Activated effector memory CD4-positive, alpha-beta T cell treated with anti-CD3 and anti-CD28 coated beads, Interleukin-2, amount 50 U/mL, for 16 hours (primary cell): ENCODE data around the gene ACTN4.
"Not testable (repeated sequence)": the region's sequence is repeated elsewhere in the genome, so short reads cannot be mapped to it uniquely, and the experiment has no call there.

Experiments
- DNase-seq: peaks from one replicate; pipeline ENCODE4 v3.0.0-alpha.2; 2020

The ACTN4 gene

DNA sequence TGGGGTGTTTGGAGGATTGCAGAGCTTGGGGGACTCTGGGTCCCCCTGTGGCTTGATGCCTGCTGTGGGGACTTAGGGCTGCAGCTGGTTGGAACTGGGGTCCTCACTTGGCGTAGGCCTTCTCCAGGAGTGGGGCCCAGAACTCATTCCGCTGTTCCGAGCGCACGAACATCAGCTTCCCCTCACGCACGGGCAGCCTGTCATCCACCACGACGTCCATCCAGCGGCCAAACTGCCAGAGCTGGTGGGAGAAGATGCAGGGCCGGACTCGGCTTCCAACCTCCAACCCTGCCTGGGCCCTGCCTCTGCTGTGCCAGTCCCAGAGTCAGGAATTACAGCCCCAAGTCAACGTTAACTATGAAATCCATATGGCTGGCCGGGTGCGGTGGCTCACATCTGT lies 94.2 kb downstream of the ACTN4 start:
- no peak for DNase-seq

DNA sequence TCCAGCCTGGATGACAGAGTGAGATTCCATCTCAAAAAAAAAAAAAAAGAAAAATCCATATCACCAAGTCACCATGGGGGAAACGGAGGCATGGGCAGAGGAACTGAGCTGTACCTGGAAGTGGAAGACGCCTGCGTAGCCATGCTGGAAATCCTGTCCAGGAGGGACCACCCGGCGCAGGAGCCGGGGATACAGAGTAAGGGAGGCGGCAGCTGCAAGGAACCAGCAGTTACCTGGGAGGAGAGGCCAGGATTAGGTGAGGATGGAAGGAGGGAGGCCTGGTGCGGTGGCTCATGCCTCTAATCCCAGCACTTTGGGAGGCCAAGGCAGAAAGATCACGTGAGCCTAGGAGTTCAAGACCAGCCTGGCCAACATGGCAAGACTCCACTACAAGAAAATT lies 94.8 kb downstream of the ACTN4 start:
- no peak for DNase-seq

DNA sequence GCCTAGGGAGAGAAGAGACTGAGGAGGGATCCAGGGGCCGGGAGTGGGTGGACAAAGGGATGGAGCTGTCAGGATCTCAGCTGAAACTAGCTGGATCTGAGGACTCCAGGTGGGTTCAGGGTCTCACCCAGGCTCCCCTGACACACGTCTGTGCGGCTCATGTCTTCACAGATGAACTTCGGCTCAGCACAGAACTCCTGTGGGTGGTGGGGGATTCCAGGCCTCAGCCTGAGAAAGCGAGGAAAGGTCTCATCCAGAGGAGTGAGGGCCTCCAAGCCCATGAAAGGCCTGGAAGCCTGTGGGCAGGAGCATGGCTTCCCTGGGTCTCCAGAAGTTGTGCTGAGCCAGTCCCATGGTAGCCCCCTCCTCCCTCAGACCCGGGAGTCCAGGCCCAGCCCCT lies 95.5 kb downstream of the ACTN4 start:
- no peak for DNase-seq

DNA sequence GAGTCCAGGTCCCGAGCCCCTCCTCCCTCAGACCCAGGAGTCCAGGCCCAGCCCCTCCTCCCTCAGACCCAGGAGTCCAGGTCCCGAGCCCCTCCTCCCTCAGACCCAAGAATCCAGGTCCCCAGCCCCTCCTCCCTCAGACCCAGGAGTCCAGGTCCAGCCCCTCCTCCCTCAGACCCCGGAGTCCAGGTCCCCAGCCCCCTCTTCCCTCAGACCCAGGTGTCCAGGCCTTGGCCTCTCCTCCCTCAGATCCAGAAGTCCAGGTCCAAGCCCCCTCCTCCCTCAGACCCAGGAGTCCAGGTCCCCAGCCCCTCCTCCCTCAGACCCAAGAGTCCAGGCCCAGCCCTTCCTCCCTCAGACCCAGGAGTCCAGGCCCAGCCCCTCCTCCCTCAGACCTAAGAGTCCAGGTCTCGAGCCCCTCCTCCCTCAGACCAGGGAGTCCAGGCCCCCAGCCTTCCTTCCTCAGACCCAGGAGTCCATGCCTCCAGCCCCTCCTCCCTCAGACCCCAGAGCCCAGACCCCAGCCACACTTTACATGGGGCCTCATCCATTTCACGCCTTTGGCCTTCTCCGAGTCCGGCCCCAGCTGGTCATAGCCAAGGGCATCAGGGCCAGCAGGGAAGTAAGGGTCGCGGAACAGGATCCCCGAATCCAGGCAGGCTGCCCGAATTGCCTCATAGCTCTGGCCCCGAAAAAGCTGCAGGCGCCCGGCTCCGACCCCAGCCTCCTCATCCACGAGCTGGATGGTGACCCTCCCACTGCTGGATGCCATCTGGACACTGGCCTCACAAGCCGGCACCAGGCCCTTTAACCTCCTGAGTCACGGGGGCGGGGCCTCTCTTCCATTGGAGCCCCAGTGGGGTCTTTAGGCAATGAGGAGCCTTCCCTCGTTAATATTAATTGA lies 96.2 kb downstream of the ACTN4 start:
- no peak for DNase-seq

DNA sequence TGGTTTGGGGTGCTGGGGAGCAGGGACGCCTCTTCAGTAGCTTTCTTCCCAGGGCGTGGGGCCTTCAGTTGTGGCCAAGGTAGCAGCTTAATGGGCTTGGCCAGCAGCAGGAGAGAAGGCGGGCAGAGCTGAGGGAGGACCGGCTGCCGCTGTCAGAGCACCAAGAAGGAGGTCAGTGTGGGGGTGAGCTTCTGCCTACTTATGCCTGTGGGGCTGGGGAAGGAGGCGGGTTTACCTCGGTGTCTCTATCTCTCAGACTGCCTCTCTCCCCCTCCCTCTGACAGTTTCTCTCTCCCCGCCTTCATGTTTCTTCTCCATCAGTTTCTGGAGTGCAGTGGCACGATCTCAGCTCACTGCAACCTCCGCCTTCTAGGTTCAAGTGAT lies 96.8 kb downstream of the ACTN4 start, which contains the start of gene CAPN12:
Gene CAPN12 (minus strand): TSS at position 177 of the 384 bp plus-strand sequence. CDS start 309 bp downstream, outside the sequence.
- no peak for DNase-seq

DNA sequence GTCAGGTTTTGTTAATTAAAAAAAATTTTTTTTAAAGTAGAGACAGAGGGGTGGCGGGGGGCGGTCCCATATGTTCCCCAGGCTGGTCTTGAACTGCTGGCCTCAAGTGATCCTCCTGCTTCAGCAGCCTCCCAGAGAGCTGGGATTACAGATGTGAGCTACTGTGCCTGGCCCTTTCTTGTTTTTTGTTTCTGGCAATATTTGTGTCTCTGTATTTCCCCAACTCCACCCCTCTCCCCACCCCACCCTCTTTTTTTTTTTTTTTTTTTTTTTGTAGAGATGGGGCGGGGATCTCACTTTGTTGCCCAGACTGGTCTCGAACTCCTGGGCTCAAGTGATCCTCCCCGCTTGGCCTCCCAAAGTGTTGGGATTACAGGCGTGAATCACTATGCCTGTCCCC lies 97.4 kb downstream of the ACTN4 start:
- no peak for DNase-seq

DNA sequence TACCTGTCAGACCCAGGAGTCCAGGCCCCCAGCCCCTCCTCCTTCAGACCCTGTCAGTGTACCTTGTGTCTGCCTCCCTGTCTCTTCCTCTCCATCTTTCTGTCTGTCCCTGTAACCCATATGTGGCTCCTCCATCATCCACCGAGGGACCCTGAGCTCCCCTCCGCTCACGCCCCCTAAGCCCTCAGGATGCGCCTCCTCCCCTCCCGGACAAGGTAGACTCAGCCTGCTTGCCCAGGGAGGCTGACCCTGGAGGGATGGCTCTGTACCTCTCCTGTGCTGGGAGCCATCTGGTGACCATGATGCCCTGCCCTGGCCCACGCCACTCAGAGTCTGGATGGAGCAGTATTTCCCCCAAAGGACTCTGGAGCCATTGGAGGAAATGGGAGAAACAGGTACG lies 97.9 kb downstream of the ACTN4 start:
- no peak for DNase-seq

DNA sequence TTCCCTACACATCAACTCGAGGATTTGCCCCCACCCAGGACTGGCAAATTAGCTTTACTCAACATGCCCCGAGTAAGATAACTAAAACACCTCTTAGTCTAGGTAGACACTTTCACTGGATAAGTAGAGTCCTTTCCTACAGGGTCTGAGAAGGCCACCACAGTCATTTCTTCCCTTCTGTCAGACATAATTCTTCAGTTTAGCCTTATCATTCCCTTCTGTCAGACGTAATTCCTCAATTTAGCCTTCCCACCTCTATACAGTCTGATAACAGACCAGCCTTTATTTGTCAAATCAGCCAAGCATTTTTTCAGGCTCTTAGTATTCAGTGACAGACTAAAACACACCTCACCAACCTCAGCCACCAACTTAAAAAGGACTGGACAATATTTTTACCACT lies 106.3 kb downstream of the ACTN4 start:
- DNase-seq = not testable (repeated sequence)

DNA sequence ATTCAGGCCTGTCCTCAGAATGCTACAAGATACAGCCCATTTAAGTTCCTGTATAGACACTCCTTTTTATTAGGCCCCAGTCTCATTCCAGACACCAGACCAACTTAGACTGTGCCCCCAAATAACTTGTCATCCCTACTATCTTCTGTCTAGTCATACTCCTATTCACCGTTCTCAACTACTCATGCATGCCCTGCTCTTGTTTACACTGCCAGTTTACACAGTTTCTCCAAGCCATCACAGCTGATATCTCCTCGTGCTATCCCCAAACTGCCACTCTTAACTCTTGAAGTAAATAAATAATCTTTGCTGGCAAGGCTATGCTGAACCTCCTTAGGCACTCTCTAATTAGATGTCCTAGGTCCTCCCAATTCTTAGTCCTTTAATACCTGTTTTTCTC lies 106.7 kb downstream of the ACTN4 start:
- DNase-seq = not testable (repeated sequence)

DNA sequence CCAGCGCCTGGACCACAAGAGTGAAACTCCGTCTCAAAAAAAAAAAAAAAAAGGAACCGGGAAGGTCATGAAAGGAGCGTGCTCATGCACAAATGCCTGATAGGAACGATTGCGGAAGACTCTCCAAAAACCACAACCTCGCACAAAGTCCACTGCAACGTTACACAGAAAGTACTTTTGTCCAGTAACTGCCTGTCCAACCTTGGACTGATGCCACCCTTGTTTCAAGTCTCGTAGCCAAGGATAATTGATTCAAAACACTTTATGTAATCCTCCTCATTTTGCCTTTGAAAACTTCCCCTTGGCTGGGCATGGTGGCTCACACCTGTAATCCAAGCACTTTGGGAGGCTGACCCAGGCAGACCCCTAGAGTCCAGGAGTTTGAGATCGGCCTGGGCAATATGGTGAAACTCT lies 112.1 kb downstream of the ACTN4 start:
- no peak for DNase-seq

DNA sequence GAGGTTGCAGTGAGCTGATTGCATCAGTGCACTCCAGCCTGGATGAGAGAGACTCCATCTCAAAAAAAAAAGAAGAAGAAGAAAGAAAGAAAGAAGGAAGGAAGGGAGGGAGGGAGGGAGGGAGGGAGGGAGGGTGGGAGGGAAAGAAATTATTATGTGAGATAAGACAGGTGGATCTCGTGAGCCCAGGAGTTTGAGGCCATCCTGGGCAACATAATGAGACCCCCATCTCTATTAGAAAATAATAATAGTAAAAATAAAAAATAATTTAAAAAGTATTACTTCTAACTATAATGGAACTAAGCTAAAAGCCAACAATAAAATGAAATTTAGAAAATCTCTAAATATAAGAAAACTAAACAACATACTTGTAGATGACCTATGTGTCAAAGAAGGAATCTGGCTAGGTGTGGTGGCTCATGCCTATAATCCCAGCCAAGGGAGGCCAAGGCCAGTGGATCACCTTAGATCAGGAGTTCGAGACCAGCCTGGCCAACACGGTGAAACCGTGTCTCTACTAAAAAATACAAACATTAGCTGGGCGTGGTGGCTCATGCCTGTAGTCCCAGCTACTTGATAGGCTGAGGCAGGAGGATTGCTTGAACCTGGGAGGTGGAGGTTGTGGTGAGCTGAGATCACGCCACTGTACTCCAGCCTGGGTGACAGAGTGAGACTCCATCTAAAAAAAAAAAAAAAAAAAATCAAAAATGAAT lies 113.5 kb downstream of the ACTN4 start:
- not testable (repeated sequence) for DNase-seq

DNA sequence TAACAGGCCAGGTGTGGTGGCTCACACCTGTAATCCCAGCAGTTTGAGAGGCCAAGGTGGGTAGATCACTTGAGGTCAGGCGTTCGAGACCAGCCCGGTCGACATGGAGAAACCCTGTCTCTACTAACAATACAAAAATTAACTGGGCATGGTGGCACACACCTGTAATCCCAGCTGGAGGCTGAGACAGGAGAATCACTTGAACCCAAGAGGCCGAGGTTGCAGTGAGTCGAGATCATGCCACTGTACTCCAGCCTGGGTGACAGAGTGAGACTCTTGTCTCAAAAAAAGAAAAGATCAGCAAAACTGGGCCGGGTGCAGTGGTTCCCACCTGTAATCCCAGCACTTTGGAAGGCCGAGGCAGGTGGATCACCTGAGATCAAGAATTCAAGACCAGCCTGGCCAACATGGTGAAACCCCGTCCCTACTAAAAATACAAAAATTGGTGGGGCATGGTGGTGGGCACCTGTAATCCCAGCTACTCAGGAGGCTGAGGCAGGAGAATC lies 114.5 kb downstream of the ACTN4 start:
- DNase-seq = not testable (repeated sequence)

DNA sequence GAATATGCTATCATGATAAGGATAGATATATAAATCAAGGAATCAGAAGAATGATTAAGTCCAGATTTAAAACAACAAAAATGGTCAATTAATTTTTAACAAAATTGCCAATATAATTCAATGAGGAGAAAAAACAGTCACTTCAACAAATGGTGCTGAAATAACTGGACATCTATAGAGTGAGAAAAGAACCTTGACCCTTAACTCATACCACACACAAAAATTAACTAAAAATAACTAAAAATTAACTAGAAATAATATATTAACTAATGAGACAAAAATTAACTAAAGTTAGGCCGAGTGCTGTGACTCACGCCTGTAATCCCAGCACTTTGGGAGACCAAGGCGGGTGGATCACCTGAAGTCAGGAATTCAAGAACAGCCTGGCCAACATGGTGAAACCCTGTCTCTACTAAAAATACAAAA lies 116.4 kb downstream of the ACTN4 start:
- DNase-seq = no peak

DNA sequence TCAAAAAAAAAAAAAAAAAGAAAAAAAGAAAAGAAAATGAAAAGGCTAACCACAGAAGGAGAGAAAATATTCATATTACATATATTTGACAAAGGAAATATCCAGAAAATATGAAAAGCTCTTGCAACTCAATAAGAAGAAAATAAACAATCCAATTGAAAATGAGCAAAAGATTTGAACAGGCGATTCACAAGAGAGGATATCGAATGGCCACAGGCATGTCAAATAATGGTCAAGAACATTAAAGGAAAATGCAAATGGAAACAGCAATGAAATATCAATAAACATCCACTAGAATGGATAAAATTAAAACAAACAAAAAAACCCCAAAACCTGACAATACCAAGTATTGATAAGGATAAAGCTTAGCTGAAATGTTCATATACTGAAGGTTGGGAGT lies 117.8 kb downstream of the ACTN4 start:
- DNase-seq = no peak

DNA sequence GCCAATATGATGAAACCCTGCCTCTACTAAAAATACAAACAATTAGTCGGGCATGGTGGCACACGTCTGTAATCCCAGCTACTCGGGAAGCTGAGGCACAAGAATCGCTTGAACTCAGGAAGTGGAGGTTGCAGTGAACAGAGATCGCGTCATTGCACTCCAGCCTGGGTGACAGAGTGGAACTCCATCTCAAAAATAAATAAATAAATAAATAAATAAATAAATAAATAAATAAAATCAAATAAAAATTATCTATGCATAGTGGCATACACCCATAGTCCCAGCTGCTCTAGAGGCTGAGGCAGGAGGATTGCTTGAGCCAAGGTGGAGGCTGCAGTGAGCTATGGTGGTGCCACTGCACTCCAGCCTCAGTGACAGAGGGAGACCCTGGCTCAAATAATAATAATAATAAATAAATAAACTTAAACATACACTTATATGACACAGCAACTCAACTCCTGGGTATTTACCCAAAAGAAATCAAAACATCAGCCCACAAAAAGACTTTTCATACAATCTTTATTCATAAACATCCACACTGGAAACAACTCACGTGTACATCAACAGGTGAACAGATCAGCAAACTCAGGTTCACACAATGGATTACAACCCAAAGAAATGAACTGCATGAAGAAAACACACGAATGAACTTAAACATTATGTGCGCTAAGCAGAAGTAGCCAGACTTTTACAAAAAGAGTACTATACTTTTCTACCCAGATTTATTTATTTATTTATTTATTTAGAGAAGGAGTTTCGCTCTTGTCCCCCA lies 119.0 kb downstream of the ACTN4 start:
- DNase-seq = no peak

DNA sequence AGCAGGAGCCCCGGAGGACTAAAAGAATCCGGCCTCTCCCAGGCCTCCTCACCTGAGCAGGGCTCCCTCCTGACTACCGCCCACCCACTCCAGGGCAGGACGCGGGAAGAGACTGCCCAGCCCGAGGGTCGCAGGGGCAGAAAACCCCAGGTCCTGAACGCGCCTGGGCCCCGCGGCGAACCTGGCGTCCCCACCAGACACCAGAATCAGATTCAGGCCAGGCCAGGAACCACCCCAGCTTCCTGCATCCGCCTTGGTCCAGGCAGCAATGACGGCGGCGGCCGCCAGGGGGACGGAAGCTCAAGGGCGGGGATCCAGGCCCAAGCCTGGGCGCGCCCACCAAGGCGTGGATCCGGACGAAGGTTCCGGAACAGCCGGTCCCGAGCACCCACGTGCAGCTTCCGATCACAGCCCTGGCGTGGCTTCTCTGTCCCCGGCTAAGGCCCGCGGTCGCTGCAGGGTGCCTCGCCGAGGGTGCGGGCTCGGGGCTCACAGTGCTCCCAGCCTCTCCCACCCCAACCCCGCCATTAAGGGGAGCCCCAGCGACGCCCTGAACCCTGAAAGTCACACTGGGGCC lies 122.3 kb downstream of the ACTN4 start:
- DNase-seq = peak; percentile 97

DNA sequence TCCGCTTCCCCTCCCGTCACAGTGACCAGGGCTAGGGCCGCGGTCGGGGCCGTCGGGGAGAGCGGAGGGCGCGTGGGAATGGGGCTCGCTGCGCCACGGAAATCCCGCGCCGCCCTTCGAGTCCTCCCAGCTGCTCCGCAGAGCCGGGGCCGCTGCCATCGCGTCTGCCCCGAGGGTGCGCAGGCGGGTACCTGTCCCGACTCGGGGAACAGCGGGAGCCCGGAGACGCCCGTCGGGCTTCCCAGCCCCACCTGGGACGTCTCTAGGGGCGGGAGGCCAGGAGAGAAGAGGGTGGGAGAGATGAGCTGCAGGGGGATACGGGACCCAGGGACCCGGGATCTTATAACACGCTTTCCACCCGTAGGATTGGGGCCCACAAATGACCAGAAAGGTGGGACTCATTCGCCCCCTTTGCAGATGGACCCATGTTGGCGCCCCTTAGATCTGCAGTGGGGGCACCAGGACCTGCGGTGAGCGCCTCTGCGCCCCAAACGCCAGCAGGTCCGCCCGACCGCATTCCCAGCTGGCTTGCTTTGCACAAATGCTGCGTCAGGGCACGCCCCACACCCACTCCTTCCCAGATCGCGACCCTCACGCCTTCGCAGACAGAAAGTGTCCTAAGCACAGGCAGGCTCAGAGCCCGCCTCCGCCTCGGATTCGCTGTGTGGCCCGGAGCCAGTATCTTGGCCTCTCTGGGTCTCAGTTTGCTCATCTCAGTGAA lies 122.9 kb downstream of the ACTN4 start:
- not testable (repeated sequence) for DNase-seq

DNA sequence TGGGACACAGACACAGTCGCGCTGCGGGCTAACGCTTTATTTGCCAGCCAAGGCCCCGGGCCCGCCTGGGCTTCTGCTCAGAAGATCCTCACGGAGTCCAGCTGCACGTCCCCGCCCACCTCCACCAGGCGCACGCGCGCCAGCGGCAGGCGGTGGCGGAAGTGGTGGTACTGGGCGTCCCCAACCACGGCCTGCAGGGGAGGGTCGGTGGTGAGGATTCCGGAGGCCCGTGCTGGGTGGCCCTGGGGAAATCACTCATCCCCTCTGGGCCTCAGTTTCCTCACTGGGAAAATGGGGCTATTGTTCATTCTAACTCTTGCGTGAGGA lies 123.5 kb downstream of the ACTN4 start:
- DNase-seq = not testable (repeated sequence)

DNA sequence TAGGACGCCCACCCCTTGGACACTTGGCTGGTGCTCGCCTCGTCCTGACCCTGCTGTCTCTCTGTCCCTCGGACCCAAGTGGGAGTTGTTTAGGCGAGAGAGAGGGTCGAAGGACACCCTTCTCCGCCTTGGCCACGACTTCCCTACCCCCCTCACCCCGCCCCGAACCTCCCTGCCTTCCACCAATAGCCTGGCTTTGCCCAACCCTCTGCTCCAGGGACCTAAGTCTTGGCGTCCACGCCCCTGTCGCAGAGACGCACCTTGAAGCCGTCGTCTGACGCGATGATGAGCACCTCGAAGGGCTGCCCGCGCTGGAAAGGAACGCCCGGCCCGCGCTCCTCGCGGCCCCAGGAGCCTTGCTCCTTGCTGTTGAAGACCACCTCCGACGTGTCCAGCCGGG lies 124.1 kb downstream of the ACTN4 start:
- not testable (repeated sequence) for DNase-seq

DNA sequence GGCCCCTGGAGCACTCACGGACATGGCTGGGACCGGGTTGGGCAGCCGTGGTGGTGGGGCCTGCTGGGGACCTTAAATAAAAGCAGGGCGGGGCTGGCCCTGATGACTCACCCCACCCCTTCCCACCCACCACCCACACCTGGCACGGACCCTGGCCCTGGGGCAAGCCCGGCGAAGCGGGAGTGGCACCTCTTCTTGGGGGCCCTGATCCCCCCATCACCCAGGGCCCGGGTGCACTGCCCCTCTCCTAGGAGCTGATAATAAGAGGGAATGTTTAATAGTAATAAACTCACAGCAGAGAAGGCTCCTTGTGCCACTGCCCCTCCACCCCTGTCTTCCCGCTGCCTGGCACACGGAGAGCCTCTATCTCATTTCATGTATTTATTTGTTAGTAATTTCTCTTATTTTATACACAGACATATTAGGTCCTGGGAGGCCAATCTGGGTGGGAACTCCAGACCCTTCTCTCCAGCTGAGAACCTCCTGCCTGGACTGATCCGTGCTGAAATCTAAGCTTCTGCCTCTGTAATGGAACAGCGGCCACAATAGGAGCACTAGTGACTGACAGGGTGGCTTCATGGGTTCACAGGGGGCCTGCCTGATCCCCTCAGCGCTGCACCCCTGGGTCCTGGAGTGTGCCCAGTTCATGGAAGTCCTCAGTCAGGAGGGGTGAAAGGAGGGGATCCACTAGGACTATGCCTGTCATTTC lies 126.2 kb downstream of the ACTN4 start, which contains the start of gene LGALS7:
Gene LGALS7 (minus strand): TSS at position 49 of the 709 bp plus-strand sequence. CDS start 25 bp downstream, at position 24.
- DNase-seq = no peak
